K562 (cell line): ENCODE measurements around the gene ZDHHC14. TPM values are rescaled to one million over a fixed set of nuclear protein-coding genes. Genes with fewer than 3 reads are reported as not detected.

Source experiments
- ZFP36 ChIP-seq: fragments of 150-350 bp; IDR thresholded peaks from 2 replicates; pipeline ENCODE4 v1.6.1; 2018; ENCODE audit warnings: low read length, low read depth; ENCODE audit not compliant: partially characterized antibody
- ZNF143 ChIP-seq: sonication (generic); formaldehyde crosslinking; IDR thresholded peaks from 2 replicates; pipeline ENCODE4 v1.9.0; 2022; ENCODE audit warnings: mild to moderate bottlenecking, missing genetic modification reagents
- polyA plus RNA-seq, 8 experiments: library from polyadenylated mRNA; depleted of rRNA in 4 of 8; stranded (reverse) in 5 of 8; unstranded in 3 of 8; fragments of >200 nt; fragmentation: Nextera tagmentation in 2 of 8; fragmentation: Illumina TruSeq in 1 of 8; extraction: Ambion mirVana in 2 of 8; extraction: Trizol in 1 of 8; gene quantifications; 2 replicates each; pipeline versions ENCODE4 v1.2.1 to v1.2.3, GENCODE V29; 2011 to 2014; ENCODE audit warnings: inconsistent platforms in 1 of 8, missing spikeins in 1 of 8
- total RNA-seq, 7 experiments: library from RNA; depleted of rRNA in 6 of 7; stranded (reverse); fragments of >200 nt in 6 of 7; fragmentation: Illumina TruSeq in 2 of 7; extraction: Trizol in 2 of 7; gene quantifications; 2 replicates each; pipeline versions ENCODE4 v1.2.1 to v1.2.3, GENCODE V29; 2011 to 2021; ENCODE audit warnings: low replicate concordance in 1 of 7
- TF ChIP-seq, protein P1 (sequence below): fragments of 450-650 bp; IDR thresholded peaks from 2 replicates; pipeline ENCODE4 v1.6.1; 2016; ENCODE audit warnings: mild to moderate bottlenecking
- TF ChIP-seq, protein P2 (sequence below): fragments of 450-650 bp; IDR thresholded peaks from 2 replicates; pipeline ENCODE4 v1.6.1; 2016; ENCODE audit warnings: mild to moderate bottlenecking, moderate library complexity

The ZDHHC14 gene
- total and polyA plus RNA-seq, 9 of the 15 experiments (the other 6 are each of a cell fraction or from before 2014, with no cell fraction given) = 0.92 to 23.1 (median 13.8) TPM

DNA sequence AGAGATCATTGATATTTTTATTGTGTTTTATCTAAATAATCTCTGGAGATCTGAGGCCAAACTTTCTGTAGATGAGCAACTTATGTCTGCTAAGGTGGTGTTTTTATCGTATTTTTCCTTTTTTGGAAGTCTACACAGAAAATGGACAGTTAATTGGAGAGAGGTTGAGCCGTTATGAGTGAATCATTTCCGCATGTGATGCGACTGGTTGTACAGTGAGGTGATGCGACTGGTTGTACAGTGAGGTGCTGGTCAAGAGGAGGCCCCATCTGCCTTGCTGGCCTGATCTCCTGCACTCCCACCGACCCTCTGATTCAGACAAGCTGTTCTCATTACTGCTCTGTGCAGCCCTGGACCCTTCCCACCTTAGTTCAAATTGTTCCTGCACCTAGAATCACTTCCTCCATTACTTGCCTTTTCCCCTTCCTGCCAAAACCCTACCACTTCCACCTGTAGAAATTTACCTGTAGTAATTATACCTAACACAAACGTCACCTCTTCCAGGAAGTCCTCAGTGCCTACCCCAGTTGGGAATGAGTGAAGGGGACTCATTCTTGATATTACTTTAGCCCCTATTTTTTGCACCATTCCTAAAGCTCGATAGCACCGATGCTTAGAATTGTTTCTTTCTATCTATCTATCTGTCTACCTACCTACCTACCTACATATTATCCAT, 100.3 kb downstream of the ZDHHC14 start (continued):
- TF ChIP-seq, protein P1, sequence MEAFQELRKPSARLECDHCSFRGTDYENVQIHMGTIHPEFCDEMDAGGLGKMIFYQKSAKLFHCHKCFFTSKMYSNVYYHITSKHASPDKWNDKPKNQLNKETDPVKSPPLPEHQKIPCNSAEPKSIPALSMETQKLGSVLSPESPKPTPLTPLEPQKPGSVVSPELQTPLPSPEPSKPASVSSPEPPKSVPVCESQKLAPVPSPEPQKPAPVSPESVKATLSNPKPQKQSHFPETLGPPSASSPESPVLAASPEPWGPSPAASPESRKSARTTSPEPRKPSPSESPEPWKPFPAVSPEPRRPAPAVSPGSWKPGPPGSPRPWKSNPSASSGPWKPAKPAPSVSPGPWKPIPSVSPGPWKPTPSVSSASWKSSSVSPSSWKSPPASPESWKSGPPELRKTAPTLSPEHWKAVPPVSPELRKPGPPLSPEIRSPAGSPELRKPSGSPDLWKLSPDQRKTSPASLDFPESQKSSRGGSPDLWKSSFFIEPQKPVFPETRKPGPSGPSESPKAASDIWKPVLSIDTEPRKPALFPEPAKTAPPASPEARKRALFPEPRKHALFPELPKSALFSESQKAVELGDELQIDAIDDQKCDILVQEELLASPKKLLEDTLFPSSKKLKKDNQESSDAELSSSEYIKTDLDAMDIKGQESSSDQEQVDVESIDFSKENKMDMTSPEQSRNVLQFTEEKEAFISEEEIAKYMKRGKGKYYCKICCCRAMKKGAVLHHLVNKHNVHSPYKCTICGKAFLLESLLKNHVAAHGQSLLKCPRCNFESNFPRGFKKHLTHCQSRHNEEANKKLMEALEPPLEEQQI = no peak
- TF ChIP-seq ZNF143 (no peak), ZFP36 (peak; percentile 94)
- TF ChIP-seq, protein P2, sequence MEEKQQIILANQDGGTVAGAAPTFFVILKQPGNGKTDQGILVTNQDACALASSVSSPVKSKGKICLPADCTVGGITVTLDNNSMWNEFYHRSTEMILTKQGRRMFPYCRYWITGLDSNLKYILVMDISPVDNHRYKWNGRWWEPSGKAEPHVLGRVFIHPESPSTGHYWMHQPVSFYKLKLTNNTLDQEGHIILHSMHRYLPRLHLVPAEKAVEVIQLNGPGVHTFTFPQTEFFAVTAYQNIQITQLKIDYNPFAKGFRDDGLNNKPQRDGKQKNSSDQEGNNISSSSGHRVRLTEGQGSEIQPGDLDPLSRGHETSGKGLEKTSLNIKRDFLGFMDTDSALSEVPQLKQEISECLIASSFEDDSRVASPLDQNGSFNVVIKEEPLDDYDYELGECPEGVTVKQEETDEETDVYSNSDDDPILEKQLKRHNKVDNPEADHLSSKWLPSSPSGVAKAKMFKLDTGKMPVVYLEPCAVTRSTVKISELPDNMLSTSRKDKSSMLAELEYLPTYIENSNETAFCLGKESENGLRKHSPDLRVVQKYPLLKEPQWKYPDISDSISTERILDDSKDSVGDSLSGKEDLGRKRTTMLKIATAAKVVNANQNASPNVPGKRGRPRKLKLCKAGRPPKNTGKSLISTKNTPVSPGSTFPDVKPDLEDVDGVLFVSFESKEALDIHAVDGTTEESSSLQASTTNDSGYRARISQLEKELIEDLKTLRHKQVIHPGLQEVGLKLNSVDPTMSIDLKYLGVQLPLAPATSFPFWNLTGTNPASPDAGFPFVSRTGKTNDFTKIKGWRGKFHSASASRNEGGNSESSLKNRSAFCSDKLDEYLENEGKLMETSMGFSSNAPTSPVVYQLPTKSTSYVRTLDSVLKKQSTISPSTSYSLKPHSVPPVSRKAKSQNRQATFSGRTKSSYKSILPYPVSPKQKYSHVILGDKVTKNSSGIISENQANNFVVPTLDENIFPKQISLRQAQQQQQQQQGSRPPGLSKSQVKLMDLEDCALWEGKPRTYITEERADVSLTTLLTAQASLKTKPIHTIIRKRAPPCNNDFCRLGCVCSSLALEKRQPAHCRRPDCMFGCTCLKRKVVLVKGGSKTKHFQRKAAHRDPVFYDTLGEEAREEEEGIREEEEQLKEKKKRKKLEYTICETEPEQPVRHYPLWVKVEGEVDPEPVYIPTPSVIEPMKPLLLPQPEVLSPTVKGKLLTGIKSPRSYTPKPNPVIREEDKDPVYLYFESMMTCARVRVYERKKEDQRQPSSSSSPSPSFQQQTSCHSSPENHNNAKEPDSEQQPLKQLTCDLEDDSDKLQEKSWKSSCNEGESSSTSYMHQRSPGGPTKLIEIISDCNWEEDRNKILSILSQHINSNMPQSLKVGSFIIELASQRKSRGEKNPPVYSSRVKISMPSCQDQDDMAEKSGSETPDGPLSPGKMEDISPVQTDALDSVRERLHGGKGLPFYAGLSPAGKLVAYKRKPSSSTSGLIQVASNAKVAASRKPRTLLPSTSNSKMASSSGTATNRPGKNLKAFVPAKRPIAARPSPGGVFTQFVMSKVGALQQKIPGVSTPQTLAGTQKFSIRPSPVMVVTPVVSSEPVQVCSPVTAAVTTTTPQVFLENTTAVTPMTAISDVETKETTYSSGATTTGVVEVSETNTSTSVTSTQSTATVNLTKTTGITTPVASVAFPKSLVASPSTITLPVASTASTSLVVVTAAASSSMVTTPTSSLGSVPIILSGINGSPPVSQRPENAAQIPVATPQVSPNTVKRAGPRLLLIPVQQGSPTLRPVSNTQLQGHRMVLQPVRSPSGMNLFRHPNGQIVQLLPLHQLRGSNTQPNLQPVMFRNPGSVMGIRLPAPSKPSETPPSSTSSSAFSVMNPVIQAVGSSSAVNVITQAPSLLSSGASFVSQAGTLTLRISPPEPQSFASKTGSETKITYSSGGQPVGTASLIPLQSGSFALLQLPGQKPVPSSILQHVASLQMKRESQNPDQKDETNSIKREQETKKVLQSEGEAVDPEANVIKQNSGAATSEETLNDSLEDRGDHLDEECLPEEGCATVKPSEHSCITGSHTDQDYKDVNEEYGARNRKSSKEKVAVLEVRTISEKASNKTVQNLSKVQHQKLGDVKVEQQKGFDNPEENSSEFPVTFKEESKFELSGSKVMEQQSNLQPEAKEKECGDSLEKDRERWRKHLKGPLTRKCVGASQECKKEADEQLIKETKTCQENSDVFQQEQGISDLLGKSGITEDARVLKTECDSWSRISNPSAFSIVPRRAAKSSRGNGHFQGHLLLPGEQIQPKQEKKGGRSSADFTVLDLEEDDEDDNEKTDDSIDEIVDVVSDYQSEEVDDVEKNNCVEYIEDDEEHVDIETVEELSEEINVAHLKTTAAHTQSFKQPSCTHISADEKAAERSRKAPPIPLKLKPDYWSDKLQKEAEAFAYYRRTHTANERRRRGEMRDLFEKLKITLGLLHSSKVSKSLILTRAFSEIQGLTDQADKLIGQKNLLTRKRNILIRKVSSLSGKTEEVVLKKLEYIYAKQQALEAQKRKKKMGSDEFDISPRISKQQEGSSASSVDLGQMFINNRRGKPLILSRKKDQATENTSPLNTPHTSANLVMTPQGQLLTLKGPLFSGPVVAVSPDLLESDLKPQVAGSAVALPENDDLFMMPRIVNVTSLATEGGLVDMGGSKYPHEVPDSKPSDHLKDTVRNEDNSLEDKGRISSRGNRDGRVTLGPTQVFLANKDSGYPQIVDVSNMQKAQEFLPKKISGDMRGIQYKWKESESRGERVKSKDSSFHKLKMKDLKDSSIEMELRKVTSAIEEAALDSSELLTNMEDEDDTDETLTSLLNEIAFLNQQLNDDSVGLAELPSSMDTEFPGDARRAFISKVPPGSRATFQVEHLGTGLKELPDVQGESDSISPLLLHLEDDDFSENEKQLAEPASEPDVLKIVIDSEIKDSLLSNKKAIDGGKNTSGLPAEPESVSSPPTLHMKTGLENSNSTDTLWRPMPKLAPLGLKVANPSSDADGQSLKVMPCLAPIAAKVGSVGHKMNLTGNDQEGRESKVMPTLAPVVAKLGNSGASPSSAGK = no peak
